ENCODE results near the gene ACTN1.
"Not testable (repeated sequence)": the region's sequence is repeated elsewhere in the genome, so short reads cannot be mapped to it uniquely, and the experiment has no call there.

Gene ACTN1

GRCh38 chr14:68866991-68867533, 112.0 kb downstream of the ACTN1 start:
- no peak for DNase-seq

GRCh38 chr14:68865542-68865941, 113.6 kb downstream of the ACTN1 start:
- no peak for DNase-seq

GRCh38 chr14:68864361-68864750, 114.7 kb downstream of the ACTN1 start:
- DNase-seq: no peak

DNA sequence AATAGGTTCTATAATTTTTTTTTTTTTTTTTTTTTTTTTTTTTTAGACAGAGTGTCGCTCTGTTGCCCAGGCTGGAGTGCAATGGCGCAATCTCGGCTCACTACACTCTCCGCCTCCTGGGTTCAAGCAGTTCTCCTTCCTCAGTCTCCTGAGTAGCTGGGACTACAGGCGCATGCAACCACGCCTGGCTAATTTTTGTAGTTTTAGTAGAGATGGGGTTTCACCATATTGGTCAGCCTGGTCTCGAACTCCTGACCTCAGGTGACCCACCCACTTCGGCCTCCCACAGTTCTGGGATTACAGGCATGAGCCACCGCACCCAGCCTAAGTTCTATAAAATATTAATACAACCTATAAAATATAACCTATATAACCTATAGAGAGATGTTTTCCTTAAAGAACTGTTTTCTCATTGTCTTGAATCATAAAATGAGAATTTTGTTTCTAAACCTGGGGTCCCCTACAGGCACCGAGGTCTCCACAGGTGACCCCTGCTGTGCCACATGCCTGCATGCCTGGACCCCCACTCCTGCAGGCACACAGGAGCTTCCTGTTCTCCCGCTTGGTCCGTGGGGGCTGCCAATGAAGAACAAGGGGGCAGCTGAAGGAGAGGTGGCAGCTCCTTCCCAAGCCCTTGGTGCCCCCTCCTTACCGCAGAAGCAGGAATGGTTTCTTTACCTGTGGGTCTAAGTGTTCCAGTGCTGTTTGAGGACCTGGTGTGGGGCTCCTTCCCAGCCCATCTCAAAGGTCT, 115.3 kb downstream of the ACTN1 start:
- no peak for DNase-seq

DNA sequence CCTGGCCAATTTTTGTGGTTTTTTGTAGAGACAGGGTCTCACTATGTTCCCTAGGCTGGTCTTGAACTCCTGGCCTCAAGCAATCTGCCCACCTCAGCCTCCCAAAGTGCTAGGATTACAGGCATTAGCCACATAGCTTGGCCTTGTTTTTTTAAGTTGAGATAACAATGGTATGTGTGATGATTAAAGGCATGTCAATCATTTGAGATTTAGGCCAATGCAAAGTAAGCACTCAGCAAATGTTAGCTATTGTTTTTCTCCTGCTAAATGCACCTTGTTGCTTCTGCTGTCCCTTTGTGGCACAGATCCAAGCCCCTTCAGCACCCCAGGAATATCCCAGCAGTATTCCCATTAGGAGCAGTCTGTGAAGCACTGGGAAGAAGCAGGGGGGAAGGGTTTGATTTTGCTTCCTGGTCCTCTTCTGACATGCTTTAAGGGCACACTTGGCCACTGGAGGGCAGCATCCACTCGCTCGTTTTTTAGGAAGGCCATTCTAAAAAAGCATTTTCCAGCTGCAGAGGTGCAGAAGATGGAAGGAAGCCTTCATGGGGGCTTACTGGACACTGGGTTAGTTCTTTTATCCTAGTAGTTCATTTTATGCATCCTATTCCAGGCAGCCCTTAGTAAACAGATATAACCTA, 116.0 kb downstream of the ACTN1 start:
- peak in 39 of 51 donors; percentile 2 to 75 (median 33) for DNase-seq

GRCh38 chr14:68860771-68861170, 118.3 kb downstream of the ACTN1 start:
- DNase-seq: no peak

- DNase-seq: no peak
Observed at GRCh38 chr14:68857516-68858070, 121.5 kb downstream of the ACTN1 start.

- DNase-seq: no peak
Observed at GRCh38 chr14:68856572-68856971, 122.5 kb downstream of the ACTN1 start.

DNA sequence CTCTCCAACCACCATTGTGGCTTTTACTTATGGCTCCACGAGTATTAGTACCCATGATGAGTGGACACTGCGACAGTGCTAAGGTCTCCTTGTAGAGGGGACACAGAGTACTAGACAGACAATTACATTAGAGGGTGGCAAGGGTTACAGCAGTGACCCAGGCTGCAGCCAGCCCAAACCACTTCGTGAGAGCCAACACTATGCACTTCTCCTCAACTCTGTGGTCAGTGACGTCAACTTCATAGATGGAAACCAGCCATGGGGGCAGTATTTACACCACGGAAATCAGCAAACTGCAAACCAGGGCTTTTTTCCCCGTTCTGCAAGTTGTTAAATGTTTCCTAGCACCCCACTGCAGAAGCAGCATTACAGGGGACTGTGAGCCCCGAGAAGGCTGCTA, 124.7 kb downstream of the ACTN1 start:
- no peak for DNase-seq

DNA sequence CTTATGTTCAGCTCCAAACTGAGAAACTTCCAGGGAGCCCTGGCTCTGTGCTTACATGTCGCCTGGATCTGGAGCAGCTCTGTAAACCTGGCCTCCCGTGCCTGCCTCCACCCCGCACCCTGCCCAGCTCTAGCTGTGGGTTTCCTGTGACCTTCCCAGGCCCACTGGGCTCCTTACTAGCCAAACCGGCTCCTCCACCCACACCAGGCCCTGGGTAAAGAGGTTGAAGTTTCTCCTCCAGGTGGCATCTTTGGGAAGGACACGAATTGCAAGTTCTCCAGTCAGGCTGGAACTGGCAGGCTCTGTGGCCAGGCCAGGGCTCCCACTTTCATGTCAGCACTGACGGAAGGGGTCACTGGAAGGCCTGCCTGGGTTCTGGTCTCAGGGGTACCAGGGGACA, 125.4 kb downstream of the ACTN1 start:
- DNase-seq: no peak

- DNase-seq: not testable (repeated sequence)
Observed at GRCh38 chr14:68852493-68852892, 126.6 kb downstream of the ACTN1 start.

GRCh38 chr14:68851078-68851477, 128.0 kb downstream of the ACTN1 start:
- no peak for DNase-seq

GRCh38 chr14:68849416-68849815, 129.7 kb downstream of the ACTN1 start:
- no peak for DNase-seq

GRCh38 chr14:68848253-68848652, 130.8 kb downstream of the ACTN1 start:
- no peak for DNase-seq

DNA sequence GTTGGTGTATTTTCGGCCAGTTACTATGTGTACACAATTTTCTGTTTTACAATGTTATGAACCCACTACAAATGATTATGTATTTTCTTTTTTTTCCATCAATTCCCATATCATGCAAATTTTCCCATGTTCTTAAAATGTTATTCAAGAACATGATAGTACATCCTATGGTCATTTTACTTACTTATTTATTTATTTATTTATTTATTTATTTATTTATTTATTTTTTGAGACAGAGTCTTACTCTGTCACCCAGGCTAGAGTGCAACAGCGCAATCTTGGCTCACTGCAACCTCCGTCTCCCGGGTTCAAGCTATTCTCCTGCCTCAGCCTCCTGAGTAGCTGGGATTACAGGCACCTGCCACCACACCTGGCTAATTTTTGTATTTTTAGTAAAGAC, 131.5 kb downstream of the ACTN1 start:
- DNase-seq: not testable (repeated sequence)

- no peak for DNase-seq
Observed at GRCh38 chr14:68846466-68846865, 132.6 kb downstream of the ACTN1 start.

DNA sequence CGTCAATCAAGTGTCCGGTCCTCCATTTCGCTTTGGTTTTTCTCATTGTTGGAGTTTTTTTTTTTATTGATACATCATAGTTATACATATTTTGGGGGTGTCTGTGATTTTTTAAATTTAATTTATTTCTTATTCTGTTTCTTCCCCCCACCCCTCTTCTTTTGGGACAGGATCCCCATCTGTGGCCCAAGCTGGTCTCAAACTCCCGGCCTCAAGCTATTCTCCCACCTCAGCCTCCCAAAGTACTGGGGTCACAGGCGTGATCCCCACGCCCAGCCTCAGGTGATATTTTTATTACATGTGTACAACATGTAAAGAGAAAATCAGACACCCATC, 134.9 kb downstream of the ACTN1 start:
- DNase-seq: no peak

- DNase-seq: peak in 39 of 51 donors; percentile 12 to 78 (median 46)
Observed at GRCh38 chr14:68843471-68844209, 135.5 kb downstream of the ACTN1 start.

- no peak for DNase-seq
Observed at GRCh38 chr14:68842298-68842697, 136.8 kb downstream of the ACTN1 start.

DNA sequence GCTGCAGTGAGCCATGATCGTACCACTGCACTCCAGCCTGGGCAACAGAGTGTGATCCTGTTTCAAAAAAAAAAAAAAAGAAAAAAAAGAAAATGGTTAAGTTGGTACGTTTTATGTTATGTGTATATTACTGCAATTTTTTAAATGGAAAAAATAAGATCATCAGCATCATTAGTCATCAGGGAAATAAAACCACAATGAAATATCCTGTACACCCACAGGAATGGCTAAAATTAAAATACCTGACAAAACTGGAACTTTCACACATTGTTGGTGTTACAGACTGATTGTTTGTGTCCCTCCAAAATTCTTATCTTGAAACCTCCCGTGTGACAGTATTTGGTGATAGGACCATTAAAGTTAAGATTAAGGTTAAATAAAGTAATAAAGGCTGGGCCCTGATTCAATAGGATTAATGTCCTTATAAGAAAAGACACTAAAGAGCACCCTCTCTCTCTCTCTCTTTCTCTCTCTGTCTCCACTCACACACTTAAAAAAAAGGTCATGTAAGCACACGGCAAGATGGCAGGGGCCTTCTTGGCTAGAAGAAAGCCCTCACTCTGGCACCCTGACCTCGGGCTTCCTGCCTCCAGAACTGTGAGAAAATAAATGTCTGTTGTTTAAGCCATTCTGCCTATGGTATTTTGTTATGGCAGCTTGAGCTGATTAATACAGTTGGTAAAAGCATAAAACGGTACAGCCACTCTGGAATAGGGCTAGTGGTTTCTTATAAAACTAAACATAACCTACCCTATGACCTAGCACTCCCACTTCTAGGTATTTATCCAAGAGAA, 137.9 kb downstream of the ACTN1 start:
- DNase-seq: no peak

- DNase-seq: no peak
Observed at GRCh38 chr14:68840454-68840853, 138.6 kb downstream of the ACTN1 start.

All from hypothalamus (tissue), 51 donors.